Regular cardiac myocyte (primary cell): ENCODE data around the gene HDHD5. TPM values are rescaled to one million over a fixed set of nuclear protein-coding genes. Genes with fewer than 3 reads are reported as not detected.

Experiments used
- total RNA-seq: library from RNA; depleted of rRNA; stranded (reverse); fragments of >200 nt; gene quantifications from 2 replicates; pipeline ENCODE4 v1.2.3, GENCODE V29; 2014

Gene HDHD5
- 41.7 and 49.5 TPM in 2 replicates for total RNA-seq

GRCh38 chr22:17158568-17159503 lies at the start of gene HDHD5:
Gene HDHD5, minus strand, starts transcription at chr22:17159277. Its CDS starts 26 bp downstream, at chr22:17159251.

GRCh38 chr22:17121233-17122195 lies 37.6 kb downstream of the HDHD5 start, which contains the start of gene TMEM121B:
Gene TMEM121B, minus strand, starts transcription at chr22:17121360. Its CDS starts 233 bp downstream, at chr22:17121127.

Other genes starting within 250 kb of the HDHD5 start
- gene GAB4, start 151.1 kb downstream of the HDHD5 start, total RNA-seq = not detected in 2 replicates
- gene IL17RA, start 74.3 kb downstream of the HDHD5 start, total RNA-seq = 6.5 and 7.1 TPM in 2 replicates
- under 0.01 TPM in 2 replicates for gene TMEM121B, start 37.9 kb downstream of the HDHD5 start, total RNA-seq
- 7.1 and 27.9 TPM in 2 replicates for gene ADA2, start 60.2 kb upstream of the HDHD5 start, total RNA-seq
- gene CECR2, start 210.2 kb upstream of the HDHD5 start, total RNA-seq = 0.96 and 1.1 TPM in 2 replicates